ENCODE measurements around the gene ATG4D.

The ATG4D gene

GRCh38 chr19:10543420-10544241 is at the start of gene ATG4D:
Gene ATG4D, plus strand, starts transcription at chr19:10543904. Its CDS starts 187 bp downstream, at chr19:10544091.
- FAIRE-seq = no peak

DNA sequence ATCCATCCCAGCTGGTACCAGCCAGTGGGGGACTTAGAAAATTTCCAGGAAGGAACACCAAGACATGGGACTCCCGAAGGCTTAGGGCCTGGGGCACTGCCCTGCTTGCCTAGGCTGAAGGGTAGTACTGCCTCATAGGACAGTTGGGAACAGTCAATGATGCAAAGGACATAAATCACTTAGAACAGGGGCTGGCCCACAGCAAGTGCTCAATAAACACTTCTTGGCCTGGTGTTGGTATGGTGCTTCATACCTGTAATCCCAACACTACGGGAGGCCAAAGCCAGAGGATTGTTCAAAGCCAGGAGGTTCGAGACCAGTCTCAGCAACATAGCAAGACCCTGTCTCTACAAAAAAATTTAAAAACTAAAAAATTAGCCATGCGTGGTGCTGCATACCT is 46.3 kb upstream of the ATG4D start:
- FAIRE-seq = no peak
- no peak for DNase-seq (ENCODE audit: low spot score)

More at GRCh38 chr19:10543420-10544241, at the start of gene ATG4D:
- peak; percentile 36 for DNase-seq (ENCODE audit: low spot score)

GRCh38 chr19:10499550-10500246 is 44.0 kb upstream of the ATG4D start:
- no peak for FAIRE-seq

GRCh38 chr19:10500247-10500592 is 43.5 kb upstream of the ATG4D start:
- no peak for DNase-seq (ENCODE audit: low spot score)

More at GRCh38 chr19:10499550-10500246, 44.0 kb upstream of the ATG4D start:
- DNase-seq (ENCODE audit: low spot score) = no peak

DNA sequence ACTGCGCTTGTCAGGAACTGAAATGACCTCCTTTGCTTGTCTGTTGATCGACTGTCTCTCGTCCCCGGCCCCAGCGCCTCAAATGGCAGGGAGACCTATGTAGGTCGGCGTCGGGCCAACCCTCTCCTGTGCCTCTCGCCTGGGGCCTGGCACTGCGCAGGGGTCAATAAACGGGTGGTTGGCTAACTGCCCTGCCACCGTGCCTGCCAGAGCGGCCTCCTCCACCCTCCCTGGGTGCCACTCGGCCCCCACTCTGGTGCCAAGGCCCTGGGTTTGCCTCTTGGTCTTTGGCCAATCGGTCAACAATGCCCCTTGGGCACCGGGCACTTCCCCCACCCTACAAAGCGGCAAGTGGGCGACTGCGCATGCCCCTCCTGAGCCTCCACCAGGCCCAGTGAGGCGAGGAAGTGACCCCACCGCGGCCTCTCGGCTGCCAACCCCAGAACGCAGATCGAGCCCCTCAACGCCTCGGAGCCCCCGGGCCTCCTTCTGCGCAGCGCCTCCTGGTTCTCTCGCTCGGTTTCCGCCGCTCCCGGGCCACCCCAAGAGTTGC is 41.7 kb upstream of the ATG4D start:
- no peak for FAIRE-seq
- peak; percentile 31 for DNase-seq (ENCODE audit: low spot score)

More at GRCh38 chr19:10500247-10500592, 43.5 kb upstream of the ATG4D start:
- FAIRE-seq = no peak

DNA sequence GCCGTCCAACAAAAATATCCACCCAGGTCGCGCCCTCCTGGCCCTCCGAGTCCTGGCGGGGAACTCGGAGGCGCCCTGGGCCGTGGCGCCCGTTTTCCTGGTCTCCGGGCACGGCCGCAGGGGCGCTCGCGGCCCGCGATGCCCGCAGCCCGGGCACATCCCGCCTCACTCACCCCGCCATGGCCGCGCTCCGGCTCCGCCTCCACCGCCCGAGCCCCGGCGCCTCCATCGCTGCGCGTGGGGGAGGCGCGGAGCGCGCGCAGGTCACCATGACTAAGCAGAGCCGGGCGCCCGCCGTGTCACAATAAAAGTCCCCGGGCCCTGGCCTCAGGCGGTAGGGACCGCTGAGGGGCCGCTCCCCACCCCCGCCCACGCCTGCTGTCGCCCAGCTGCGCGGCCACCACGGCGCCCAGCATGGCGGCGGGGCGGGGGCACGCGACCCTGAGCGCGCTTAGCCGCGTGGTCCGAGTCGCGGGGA is 41.1 kb upstream of the ATG4D start:
- FAIRE-seq = no peak
- peak; percentile 85 for DNase-seq (ENCODE audit: low spot score)

DNA sequence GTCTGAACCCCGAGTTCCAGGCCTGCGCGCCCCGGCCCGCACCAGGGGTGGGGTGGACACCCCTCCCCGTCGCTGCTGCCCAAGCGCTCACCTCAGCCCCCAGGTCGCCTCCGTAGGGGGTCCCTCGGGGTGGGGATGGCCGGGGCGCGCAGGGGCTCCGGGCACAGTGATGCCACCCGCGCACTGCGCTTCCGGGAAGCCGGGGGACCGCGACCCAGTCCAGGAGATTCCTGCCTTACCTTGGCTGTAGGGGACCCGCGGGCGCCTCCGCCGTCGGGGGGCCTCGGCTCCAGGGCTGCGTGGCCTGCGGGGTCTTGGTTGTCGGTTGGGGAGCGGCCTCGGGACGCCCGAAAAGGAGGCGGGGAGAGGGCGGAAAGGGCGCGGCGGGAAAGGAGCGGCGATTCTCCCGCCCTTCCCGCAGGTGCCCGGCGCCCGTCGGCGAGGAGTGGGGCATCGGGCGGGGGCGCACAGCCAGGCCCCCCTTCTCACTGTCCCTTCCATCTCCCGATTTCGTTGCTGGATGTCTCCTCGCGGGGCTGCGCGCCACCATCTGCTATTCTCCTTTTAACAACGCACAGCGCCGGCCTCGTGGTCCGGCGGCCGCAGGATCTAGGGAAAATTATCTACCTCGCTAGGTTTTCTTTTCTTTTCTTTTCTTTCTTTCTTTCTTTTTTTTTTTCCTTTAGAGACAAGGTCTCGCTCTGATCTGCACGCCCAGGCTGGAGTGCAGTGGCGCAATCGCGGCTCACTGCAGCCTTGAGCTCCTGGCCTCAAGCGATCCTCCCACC is 40.5 kb upstream of the ATG4D start, which contains the start of gene KEAP1:
Gene KEAP1, minus strand, starts transcription at position 355 of the 788 bp plus-strand sequence. CDS start 3,323 bp downstream, outside the sequence.
- DNase-seq (ENCODE audit: low spot score) (no peak), FAIRE-seq (no peak)

GRCh38 chr19:10505583-10506229 is 38.0 kb upstream of the ATG4D start:
- DNase-seq (ENCODE audit: low spot score) = peak; percentile 6

DNA sequence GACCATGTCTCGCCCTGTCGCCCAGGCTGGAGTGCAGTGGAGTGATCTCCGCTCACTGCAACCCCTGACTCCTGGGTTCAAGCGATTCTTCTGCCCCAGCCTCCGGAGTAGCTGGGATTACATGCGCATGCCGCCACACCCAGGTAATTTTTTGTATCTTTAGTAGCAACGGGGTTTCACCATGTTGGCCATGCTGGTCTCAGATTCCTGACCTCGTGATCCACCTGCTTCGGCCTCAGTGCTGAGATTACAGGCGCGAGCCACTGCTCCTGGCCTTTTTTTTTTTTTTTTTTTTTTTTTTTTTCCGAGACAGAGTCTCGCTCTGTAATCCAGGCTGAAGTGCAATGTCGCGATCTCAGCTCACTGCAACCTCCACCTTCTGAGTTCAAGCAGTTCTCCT is 35.7 kb upstream of the ATG4D start:
- FAIRE-seq = no peak
- no peak for DNase-seq (ENCODE audit: low spot score)

More at GRCh38 chr19:10505583-10506229, 38.0 kb upstream of the ATG4D start:
- FAIRE-seq = no peak

DNA sequence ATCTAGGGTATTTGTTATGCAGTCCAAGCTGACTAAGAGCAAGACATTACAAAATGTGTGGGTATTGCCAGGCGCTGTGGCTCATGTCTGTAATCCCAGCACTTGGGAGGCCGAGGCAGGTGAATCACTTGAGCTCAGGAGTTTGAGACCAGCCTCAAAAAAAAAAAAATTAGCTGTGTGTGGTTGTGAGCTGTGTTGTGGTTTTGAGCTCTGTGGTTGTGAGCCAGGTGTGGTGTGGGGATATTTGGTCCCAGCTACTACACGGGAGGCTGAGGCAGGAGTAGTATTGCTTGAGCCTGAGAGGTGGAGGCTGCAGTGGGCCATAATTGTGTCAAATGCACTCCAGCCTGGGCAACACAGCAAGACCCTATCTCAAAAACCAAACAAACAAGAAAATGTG is 35.0 kb upstream of the ATG4D start:
- no peak for FAIRE-seq
- DNase-seq (ENCODE audit: low spot score) = peak; percentile 17

GRCh38 chr19:10510301-10510802 is 33.4 kb upstream of the ATG4D start:
- FAIRE-seq (no peak), DNase-seq (ENCODE audit: low spot score) (no peak)

DNA sequence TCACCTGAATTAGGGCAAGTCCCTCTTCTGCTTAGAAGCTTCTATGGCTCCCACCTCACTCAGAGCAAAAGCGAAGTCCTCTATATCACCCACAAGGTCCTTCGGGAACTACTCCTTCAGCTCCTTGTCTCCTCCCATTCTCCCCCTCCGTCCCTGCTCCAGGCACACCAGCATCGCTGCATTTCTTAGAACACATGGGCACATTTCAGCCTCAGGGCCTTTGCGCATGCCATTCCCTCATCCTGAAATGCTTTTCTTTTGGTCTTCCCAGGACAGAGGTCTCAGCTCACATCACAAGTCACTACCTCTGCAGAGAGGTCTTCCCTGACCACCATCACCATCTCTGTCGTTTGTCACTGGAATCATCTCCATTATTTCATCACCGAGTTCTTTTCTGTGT is 30.5 kb upstream of the ATG4D start:
- DNase-seq (ENCODE audit: low spot score) (no peak), FAIRE-seq (no peak)

- FAIRE-seq = no peak
- no peak for DNase-seq (ENCODE audit: low spot score)
Observed at GRCh38 chr19:10514211-10515145, 29.2 kb upstream of the ATG4D start.

GRCh38 chr19:10516064-10516385 is 27.7 kb upstream of the ATG4D start:
- no peak for FAIRE-seq
- DNase-seq (ENCODE audit: low spot score) = no peak

DNA sequence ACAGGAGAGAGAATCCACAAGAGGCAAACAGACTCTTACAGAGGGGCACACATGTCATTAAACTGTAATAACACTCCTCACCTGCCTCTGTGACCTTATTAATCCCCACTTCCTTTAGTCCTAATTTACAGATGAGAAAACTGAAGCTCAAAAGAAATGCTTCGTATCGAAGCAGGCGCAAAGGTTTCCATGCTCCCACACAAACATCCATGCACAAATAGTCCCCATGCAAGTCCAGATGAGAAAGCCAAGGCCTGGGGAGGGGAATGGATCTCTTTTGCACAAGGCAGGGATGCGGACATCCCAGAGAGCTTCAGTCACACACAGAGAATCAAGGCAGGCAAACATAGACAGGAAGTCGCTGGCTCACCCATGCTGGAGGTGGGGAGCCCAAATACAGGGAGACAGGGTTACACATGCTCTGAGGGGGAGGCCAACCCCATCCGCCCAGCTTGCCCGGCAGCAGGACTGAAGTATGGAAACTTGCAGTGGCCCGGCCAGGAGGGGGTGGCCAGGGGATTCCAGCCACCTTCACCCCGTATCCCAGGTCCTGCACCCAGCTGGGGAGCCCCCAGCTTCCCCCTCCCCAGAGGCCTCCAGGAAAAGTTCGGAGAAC is 26.9 kb upstream of the ATG4D start:
- no peak for DNase-seq (ENCODE audit: low spot score)
- no peak for FAIRE-seq

DNA sequence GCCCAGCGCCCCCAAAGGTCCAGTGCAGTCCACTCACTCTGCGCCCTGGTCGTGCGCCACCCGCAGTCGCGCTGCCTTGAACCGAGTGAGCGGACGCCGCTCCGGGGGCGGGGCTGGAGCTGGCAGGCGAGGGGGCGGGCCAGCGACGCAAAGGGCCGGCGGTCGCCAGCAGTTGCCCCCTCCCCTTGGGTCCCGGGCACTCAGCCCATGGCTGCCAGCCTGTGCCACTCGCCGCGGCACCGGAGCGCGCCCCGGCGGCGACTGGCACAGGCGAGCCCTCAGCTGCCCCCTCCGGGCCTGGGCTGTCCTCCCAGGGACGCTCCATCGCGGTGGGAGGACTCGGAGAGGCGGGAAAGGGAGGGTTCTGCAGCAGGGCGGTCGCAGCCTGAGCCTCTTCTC is 26.3 kb upstream of the ATG4D start, which contains the start of gene S1PR5:
Gene S1PR5, minus strand, starts transcription at position 87 of the 399 bp plus-strand sequence. CDS start 2,436 bp downstream, outside the sequence.
- FAIRE-seq (no peak), DNase-seq (ENCODE audit: low spot score) (no peak)

- FAIRE-seq (no peak), DNase-seq (ENCODE audit: low spot score) (peak; percentile 17)
Observed at GRCh38 chr19:10517760-10518443, 25.8 kb upstream of the ATG4D start.

All from RCC 7860 (cell line).